ENCODE measurements around the gene POLN. TPM values are rescaled to one million over a fixed set of nuclear protein-coding genes. Genes with fewer than 3 reads are reported as not detected.
A peak's percentile ranks its signal among the peaks of the same experiment; 100 is the strongest.

Gene POLN
- total RNA-seq, 1 experiment from 2014 or later: 1.2 TPM

DNA sequence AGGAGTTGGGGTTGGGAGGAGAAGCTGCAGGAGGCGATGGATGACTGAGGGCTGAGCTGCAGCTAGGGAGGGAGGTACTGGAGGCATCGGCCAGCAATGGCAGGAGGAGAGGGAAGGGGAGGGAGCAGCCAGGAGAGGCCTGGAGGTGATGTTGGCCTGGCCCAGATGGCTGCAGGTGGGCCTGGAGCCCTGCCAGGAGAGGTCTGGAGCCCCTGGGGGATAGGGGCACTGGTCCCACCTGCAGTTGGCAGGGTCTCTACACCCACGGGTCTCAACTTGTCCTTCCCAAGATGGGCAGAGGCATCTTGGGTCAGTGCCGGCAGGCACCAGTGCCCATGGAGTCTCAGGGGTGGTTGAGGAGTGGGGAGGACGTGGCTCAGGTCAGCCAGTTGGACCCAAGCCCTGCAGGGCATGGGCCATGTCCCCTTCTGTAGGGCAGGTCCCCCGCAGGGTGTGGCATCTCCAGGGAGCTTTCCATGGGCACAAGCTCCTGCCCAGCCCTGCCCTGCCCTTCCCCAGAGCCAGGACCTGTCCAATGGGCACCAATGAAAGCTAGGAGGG, 22.6 kb upstream of the POLN start:
- Histone ChIP-seq H3K27me3 (replicated peaks; ENCODE audit: control insufficient read depth, insufficient read depth, low read length) (no peaks in the 10 kb centered on the region; the same call in 1 of the 2 replicates), H3K36me3 (ENCODE audit: control insufficient read depth, insufficient read depth, low read length) (no peaks in the 10 kb centered on the region), H3K4me1 (0 out of 2 replicates have a peak, but pooled peaks cover 5% of the 10 kb centered on the region), H3K4me3 (ENCODE audit: low read depth, low read length) (no peak overlapping the region), H3K9me3 (no peaks in the 10 kb centered on the region)
- no peak for DNase-seq
- intact Hi-C loops (cut with micrococcal nuclease; ENCODE audit: unreplicated experiment): loop anchor here (5.0 kb wide), 1 partner anchor 552 kb away; the partner anchor contains the start of gene SLBP
- ChIA-PET POLR2A (no interaction called here), CTCF (no interaction called here)
- no peaks in the 10 kb centered on the region for H3K9me3 Mint-ChIP-seq (ENCODE audit: unreplicated experiment)
- no peak overlapping the region for H3K4me3 Mint-ChIP-seq (ENCODE audit: unreplicated experiment)
- H3K4me1 Mint-ChIP-seq (ENCODE audit: low read depth, unreplicated experiment): no peaks in the 10 kb centered on the region
- TF ChIP-seq, protein P1, sequence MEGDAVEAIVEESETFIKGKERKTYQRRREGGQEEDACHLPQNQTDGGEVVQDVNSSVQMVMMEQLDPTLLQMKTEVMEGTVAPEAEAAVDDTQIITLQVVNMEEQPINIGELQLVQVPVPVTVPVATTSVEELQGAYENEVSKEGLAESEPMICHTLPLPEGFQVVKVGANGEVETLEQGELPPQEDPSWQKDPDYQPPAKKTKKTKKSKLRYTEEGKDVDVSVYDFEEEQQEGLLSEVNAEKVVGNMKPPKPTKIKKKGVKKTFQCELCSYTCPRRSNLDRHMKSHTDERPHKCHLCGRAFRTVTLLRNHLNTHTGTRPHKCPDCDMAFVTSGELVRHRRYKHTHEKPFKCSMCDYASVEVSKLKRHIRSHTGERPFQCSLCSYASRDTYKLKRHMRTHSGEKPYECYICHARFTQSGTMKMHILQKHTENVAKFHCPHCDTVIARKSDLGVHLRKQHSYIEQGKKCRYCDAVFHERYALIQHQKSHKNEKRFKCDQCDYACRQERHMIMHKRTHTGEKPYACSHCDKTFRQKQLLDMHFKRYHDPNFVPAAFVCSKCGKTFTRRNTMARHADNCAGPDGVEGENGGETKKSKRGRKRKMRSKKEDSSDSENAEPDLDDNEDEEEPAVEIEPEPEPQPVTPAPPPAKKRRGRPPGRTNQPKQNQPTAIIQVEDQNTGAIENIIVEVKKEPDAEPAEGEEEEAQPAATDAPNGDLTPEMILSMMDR (IDR thresholded peaks at IDR 0.05; ENCODE audit: insufficient read depth in 1 of 2, low read depth in 1 of 2, low read length in 1 of 2, severe bottlenecking in 1 of 2, unreplicated experiment in 1 of 2): no peak
- no TSS peak for BruUV-seq (replicated peaks)
- no peaks in the 10 kb centered on the region for H3K27me3 Mint-ChIP-seq (ENCODE audit: insufficient read depth, unreplicated experiment)
- no peak overlapping the region for H3K27ac Mint-ChIP-seq (ENCODE audit: unreplicated experiment)
- H3K36me3 Mint-ChIP-seq (ENCODE audit: insufficient read depth, unreplicated experiment): no peaks in the 10 kb centered on the region

GRCh38 chr4:2263926-2264321, 22.0 kb upstream of the POLN start:
- no peaks in the 10 kb centered on the region for H3K27me3 Mint-ChIP-seq (ENCODE audit: insufficient read depth, unreplicated experiment)

DNA sequence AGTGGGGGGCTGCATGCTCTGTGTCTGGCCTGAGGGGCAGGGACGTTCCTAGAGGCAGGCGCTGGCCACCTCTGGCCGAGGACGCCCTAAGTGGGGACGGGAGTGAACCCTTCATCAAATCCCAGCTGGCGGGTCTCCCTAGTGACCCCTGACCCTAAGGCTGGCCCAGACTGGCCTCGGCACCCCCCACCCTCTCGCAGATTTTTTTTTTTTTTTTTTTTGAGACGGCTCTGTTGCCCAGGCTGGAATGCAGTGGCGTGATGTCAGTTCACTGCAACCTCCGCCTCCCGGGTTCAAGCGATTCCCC, 21.0 kb upstream of the POLN start:
- intact Hi-C loops (cut with micrococcal nuclease; ENCODE audit: unreplicated experiment): loop anchor here (1.0 to 5.0 kb wide), 4 partner anchors 20 to 551 kb away; partner anchors contain the start of genes CFAP99, HAUS3, POLN and RNF4
- TF ChIP-seq, protein P1 (IDR thresholded peaks at IDR 0.05; ENCODE audit: insufficient read depth in 1 of 2, low read depth in 1 of 2, low read length in 1 of 2, severe bottlenecking in 1 of 2, unreplicated experiment in 1 of 2): no peak
- H3K36me3 ChIP-seq (ENCODE audit: control insufficient read depth, insufficient read depth, low read length): no peaks in the 10 kb centered on the region
- BruUV-seq (replicated peaks): no TSS peak
- no peaks in the 10 kb centered on the region for H3K9me3 ChIP-seq
- 0 out of 2 replicates have a peak, but pooled peaks cover 5% of the 10 kb centered on the region for H3K4me1 ChIP-seq
- Mint-ChIP-seq H3K4me3 (ENCODE audit: unreplicated experiment) (peak overlapping the region; percentile 72), H3K4me1 (ENCODE audit: low read depth, unreplicated experiment) (no peaks in the 10 kb centered on the region), H3K9me3 (ENCODE audit: unreplicated experiment) (no peaks in the 10 kb centered on the region), H3K27ac (ENCODE audit: unreplicated experiment) (no peak overlapping the region), H3K27me3 (ENCODE audit: insufficient read depth, unreplicated experiment) (no peaks in the 10 kb centered on the region), H3K36me3 (ENCODE audit: insufficient read depth, unreplicated experiment) (no peaks in the 10 kb centered on the region)
- DNase-seq: no peak
- ChIA-PET POLR2A (interaction anchor here (0.6 kb wide), 1 partner anchor 15 kb away, joined by 9 read pairs; no protein-coding TSS in a partner anchor), CTCF (interaction anchor here (0.7 to 1.5 kb wide), 2 partner anchors 200 to 249 kb away, joined by 3 to 5 read pairs; no protein-coding TSS in a partner anchor)
- no peaks in the 10 kb centered on the region for H3K27me3 ChIP-seq (replicated peaks; ENCODE audit: control insufficient read depth, insufficient read depth, low read length)
- H3K4me3 ChIP-seq (ENCODE audit: low read depth, low read length): peak overlapping the region; percentile 63

More at GRCh38 chr4:2263926-2264321, 22.0 kb upstream of the POLN start:
- TF ChIP-seq, protein P1 (IDR thresholded peaks at IDR 0.05; ENCODE audit: insufficient read depth in 1 of 2, low read depth in 1 of 2, low read length in 1 of 2, severe bottlenecking in 1 of 2, unreplicated experiment in 1 of 2): no peak
- intact Hi-C loops (cut with micrococcal nuclease; ENCODE audit: unreplicated experiment): loop anchor here (2.0 to 5.0 kb wide), 3 partner anchors 21 to 552 kb away; partner anchors contain the start of genes HAUS3, POLN, RNF4 and SLBP
- POLR2A ChIA-PET: no interaction called here
- no peaks in the 10 kb centered on the region; the same call in 1 of the 2 replicates for H3K27me3 ChIP-seq (replicated peaks; ENCODE audit: control insufficient read depth, insufficient read depth, low read length)
- Mint-ChIP-seq H3K27ac (ENCODE audit: unreplicated experiment) (no peak overlapping the region), H3K4me3 (ENCODE audit: unreplicated experiment) (no peak overlapping the region), H3K36me3 (ENCODE audit: insufficient read depth, unreplicated experiment) (no peaks in the 10 kb centered on the region), H3K9me3 (ENCODE audit: unreplicated experiment) (no peaks in the 10 kb centered on the region), H3K4me1 (ENCODE audit: low read depth, unreplicated experiment) (no peaks in the 10 kb centered on the region)
- CTCF ChIA-PET: no interaction called here
- no peak for DNase-seq
- H3K4me1 ChIP-seq: 0 out of 2 replicates have a peak, but pooled peaks cover 5% of the 10 kb centered on the region
- H3K4me3 ChIP-seq (ENCODE audit: low read depth, low read length): no peak overlapping the region
- no peaks in the 10 kb centered on the region for H3K9me3 ChIP-seq
- no TSS peak for BruUV-seq (replicated peaks)
- no peaks in the 10 kb centered on the region for H3K36me3 ChIP-seq (ENCODE audit: control insufficient read depth, insufficient read depth, low read length)

Measured in Caco-2 (cell line).